Suppressor macrophage (primary cell): Measurements from ENCODE around the gene TMEM82.

Experiments
- DNase-seq, 4 experiments: peaks; one replicate each; pipeline ENCODE4 v3.0.0-alpha.2; 2020 to 2022

The TMEM82 gene

DNA sequence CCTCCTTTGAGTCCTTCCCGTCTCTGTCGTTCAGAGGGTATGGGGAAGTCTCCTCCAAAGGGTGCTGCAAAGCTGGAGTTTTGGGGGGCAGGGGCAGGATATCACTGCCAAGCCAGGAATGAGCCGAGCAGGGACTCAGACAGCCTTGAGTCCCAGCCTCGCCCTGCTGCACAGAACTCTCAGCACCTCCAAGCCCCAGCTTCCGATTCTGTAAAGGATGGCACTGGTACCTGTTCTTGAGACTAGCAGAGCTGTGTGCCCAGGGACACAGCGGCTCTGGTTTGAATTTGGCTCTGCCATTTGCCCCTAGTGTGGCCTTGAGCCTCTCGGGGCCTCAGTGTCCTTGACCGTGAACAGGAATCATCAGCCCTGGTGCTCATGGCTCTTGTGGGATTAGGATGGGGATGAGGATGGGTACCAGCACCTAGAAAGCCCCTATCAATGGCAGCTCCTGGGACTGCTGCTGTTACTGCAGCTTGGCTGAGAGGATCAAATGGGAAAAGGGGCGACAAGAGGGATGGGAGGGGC lies 14.8 kb downstream of the TMEM82 start:
- DNase-seq: peak in 3 of 4 experiments; percentile 10 to 40 (median 28)

DNA sequence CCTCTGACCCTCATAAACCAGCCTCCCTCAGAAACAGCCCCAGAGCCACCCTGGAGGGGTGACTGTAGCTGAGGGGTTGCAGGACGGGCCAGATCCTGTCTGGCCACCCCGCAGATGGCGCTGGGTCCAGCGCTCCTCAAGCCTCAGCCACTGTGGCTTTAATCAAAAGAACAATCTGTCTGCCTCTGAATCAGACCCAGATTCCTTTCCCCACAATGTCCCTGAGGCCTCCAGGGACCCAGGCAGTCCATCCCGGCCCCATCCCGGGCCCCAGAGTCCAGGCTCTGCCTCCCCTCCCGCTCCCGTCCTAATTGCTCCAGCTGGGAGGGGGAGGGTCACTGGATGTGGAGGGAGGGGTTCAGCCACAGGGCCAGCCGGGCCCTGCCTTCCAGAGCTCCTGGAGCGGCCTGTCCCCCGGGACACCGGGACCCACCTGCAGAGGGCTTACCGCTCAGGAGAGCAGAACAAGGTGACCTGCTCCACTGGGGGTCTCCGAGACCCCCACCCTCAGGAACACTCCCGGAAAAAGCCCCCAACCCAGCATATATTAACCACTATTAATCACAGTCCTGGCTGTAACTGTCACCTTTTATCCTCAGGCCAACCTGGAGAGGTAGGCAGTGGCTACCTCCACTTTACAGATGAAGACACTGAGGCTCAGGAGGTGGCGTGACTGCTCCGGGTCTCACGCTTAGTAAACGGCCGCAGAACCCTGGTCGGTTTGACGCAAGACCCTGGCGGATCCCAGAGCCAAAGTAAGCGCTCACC lies 15.5 kb downstream of the TMEM82 start:
- no peak for DNase-seq

GRCh38 chr1:15758343-15758931 lies 16.1 kb downstream of the TMEM82 start, which contains the start of gene FBLIM1:
Gene FBLIM1 (plus strand): TSS chr1:15758795. CDS start chr1:15764984, 6,189 bp downstream.
- DNase-seq: no peak

DNA sequence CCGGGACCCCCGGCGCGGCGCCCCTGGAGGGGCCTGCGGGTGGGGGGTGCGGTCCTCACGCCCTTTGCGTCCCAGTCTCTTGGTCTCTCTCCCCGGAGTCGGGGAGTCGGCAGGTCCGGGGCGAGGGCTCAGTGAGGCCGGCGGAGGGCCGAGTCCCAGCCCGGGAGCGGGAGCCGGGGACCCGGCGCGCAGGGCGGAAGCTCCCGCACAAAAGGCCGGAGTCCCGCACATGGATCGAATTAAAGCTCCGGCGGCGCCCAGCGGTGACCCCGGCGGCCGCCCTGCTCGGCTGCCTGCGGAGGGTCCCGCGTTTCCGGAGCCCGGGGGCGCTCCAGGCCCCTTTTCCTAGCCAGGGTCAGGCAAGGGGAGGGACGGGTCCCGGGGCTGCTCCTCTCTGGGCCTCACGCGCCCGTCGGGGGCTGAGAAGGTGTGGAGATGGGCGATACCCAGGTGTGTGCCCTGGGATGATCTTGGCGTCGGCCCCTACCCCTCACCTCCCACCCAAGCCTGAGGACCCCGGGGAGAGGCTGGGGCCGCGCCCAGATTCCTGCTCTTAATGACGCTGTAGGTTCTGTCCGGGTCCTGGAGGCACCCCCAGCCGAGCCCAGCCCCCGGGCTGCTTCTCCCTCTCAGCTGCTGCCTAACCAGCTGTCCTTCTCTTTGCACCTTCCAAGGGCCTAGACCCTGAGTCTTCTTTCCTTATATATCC lies 16.8 kb downstream of the TMEM82 start:
- peak in 2 of 4 experiments; percentile 33 to 50 for DNase-seq

DNA sequence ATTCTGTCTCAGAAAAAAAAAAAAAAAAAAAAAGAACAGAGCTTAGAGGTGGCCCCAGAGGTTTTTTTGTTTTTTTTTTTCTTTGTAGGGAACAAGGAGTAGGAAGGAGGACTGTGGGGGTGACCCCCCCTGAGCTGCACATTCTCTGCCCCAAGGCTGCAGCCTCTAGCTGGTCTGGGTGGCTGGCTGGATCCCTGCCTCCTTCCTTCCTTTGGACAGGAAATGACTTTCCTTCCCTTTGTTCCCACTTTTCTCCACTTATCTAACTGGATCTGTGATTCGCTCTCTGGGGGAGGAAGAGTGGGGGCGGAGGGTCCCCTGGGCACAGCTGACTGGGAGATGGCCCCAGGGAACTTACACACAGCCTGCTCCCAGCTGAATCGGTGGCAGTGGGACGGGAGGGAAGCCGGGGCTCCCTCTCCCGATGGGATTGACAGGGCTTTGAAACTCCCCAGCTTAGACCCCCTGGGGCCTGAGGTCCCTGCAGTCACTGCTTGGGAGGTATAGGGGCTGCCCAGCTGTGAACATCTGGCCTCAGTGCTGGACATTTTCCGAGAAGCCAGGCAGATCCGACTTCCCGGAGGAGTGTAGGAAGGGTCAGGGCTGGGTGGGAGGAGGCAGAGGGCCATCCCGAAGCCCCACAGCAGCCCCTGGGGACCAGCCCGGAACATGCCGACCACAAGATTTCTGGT lies 18.4 kb downstream of the TMEM82 start:
- no peak for DNase-seq

GRCh38 chr1:15761366-15762128 lies 19.2 kb downstream of the TMEM82 start:
- no peak for DNase-seq

DNA sequence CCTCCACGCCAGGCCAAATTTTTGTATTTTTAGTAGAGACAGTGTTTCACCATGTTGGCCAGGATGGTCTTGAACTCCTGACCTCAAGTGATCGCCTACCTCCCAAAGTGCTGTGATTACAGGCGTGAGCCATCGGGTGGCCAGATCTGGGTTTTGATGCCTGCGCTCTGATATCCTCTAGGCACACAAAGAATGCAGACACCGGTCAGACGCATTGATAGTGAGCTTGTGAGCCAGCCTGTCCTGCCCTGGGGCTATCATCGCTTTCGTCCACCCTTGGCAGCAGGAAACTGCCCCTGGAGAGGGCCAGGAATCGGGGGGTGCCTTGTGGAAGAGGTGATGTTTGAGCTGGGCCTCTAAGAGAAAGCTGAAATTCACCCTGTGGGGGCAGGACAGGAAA lies 20.2 kb downstream of the TMEM82 start:
- no peak for DNase-seq

- no peak for DNase-seq
Measured at GRCh38 chr1:15764269-15764764, 22.0 kb downstream of the TMEM82 start.

GRCh38 chr1:15764890-15765289 lies 22.6 kb downstream of the TMEM82 start:
- no peak for DNase-seq

GRCh38 chr1:15765495-15766194 lies 23.3 kb downstream of the TMEM82 start:
- no peak for DNase-seq

GRCh38 chr1:15767941-15768340 lies 25.6 kb downstream of the TMEM82 start:
- no peak for DNase-seq

DNA sequence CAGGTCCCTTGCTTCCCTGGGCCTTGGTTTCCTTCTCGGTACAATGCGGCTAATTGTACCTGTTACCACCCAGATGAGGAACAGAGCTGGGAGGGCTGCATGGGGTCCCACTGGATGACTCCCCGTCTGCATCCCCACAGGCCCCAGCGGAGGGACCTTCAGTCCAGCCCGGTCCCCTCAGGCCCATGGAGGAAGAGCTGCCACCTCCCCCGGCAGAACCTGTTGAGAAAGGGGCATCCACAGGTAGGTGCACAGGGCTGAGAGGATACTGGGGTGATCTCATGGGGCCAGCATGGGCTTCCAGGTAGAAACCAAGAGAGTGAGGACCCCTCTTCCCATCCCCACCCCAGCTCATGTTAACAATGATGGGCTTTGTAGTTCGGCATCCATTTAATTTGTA lies 26.1 kb downstream of the TMEM82 start:
- DNase-seq: no peak

- DNase-seq: no peak
Measured at GRCh38 chr1:15770313-15770962, 28.1 kb downstream of the TMEM82 start.

DNA sequence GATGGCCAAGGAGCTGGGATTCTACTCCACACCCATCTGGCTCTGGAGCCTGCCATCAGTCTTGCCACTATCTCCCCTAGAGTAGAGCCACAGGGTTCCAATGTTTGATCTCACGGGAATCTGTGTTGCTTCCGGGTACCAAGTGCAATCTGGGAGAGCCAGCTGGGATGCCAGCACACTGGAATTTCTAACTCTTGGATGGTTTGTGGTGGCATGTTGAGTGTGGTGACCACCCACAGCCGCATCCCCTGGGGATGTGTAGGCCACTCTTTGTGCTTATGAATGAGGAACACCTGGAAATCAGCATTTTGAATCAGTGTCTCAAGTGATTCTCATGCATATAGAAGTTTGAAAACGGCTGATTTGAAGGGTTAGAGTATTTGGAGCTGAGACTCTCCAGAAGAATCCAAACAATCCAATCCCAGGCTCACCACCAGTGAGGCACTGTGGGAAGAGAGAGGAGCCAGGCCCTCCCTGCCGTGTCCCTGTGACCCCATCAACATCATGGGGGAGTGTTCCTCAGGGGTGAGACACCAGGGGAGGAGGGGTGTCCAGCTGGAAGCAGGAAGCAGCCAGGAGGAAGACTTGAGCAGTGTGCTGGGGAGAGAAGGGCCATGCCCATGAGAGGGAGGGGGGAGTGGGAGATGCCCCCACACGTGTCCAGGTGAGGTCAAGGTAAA lies 29.7 kb downstream of the TMEM82 start:
- DNase-seq: no peak

GRCh38 chr1:15775706-15776105 lies 33.4 kb downstream of the TMEM82 start:
- no peak for DNase-seq

- DNase-seq: peak in 2 of 4 experiments; percentile 8 to 38
Measured at GRCh38 chr1:15777909-15778707, 35.8 kb downstream of the TMEM82 start.

DNA sequence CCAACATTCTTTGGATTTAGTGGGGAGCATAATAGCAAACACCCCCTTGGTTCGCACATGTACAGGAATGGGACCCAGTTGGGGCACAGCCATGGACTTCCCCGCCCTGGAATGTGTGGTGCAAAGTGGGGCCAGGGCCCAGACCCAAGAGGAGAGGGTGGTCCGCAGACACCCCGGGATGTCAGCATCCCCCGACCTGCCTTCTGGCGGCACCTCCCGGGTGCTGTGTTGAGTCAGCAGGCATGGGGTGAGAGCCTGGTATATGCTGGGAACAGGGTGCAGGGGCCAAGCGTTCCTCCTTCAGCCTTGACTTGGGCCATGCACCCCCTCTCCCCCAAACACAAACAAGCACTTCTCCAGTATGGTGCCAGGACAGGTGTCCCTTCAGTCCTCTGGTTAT lies 43.4 kb downstream of the TMEM82 start:
- no peak for DNase-seq

DNA sequence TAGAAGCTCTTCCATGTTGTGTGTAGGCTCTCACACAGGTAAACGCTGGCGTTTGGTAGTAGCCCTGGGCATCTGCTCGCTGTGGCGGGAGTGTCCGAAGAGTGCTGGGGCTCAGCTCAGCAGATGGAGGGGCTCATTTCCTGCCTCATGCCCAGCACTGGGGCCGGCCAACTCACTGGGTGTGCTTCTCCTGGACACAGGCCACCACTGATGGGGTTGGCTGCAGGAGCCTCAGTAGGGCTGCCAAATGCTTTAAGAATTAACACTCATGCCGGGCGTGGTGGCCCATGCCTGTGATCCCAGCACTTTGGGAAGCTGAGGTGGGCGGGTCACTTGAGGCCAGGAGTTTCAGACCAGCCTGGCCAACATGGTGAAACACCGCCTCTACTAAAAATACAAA lies 44.3 kb downstream of the TMEM82 start:
- DNase-seq: no peak
